MM.1S (cell line): ENCODE measurements around the gene RTN4RL2.

Source experiments
- DNase-seq: peaks from one replicate; pipeline ENCODE4 v3.0.0-alpha.2; 2015
- H2AFZ ChIP-seq: fragments of 300-600 bp; sonication (generic); 2 replicates; pipeline ENCODE4 v1.6.0; 2016; ENCODE audit warnings: antibody characterized with exemption, low read length
- H3F3A ChIP-seq: fragments of 300-600 bp; sonication (generic); 2 replicates; pipeline ENCODE4 v1.6.1; 2016; ENCODE audit warnings: mild to moderate bottlenecking, antibody characterized with exemption, low read length, moderate library complexity, mixed read lengths; ENCODE audit not compliant: insufficient read depth
- H3K27ac ChIP-seq: fragments of 300-600 bp; sonication (generic); 2 replicates; pipeline ENCODE4 v1.5.1; 2016; ENCODE audit warnings: mild to moderate bottlenecking, low read length
- H3K27me3 ChIP-seq: fragments of 300-600 bp; sonication (generic); replicated peaks from 2 replicates; pipeline ENCODE4 v1.6.0; 2016; ENCODE audit warnings: low read length; ENCODE audit not compliant: insufficient read depth
- H3K36me3 ChIP-seq: fragments of 300-600 bp; sonication (generic); replicated peaks from 2 replicates; pipeline ENCODE4 v1.6.1; 2016; ENCODE audit warnings: mild to moderate bottlenecking, low read length, mixed read lengths; ENCODE audit not compliant: insufficient read depth
- H3K4me1 ChIP-seq: fragments of 300-600 bp; sonication (generic); 2 replicates; pipeline ENCODE4 v1.6.1; 2016; ENCODE audit warnings: low read length, mixed read lengths
- H3K4me2 ChIP-seq: fragments of 300-600 bp; sonication (generic); 2 replicates; pipeline ENCODE4 v1.6.0; 2016; ENCODE audit warnings: low read depth, low read length
- H3K4me3 ChIP-seq: fragments of 300-600 bp; sonication (generic); 2 replicates; pipeline ENCODE4 v1.5.1; 2016; ENCODE audit warnings: low read length, mixed read lengths
- H3K79me2 ChIP-seq: fragments of 300-600 bp; sonication (generic); 2 replicates; pipeline ENCODE4 v1.6.1; 2016; ENCODE audit warnings: mixed run types, low read length, mixed read lengths
- H3K9ac ChIP-seq: fragments of 300-600 bp; sonication (generic); 2 replicates; pipeline ENCODE4 v1.6.1; 2016; ENCODE audit warnings: low read length, mixed read lengths
- H3K9me2 ChIP-seq: fragments of 300-600 bp; sonication (generic); replicated peaks from 2 replicates; pipeline ENCODE4 v1.6.1; 2016; ENCODE audit warnings: mild to moderate bottlenecking, low read length, mixed read lengths; ENCODE audit not compliant: insufficient read depth
- H3K9me3 ChIP-seq: fragments of 300-600 bp; sonication (generic); replicated peaks from 2 replicates; pipeline ENCODE4 v1.6.1; 2016; ENCODE audit warnings: mild to moderate bottlenecking, low read length, mixed read lengths; ENCODE audit not compliant: insufficient read depth
- H4K20me1 ChIP-seq: fragments of 300-600 bp; sonication (generic); 2 replicates; pipeline ENCODE4 v1.6.1; 2016; ENCODE audit warnings: mild to moderate bottlenecking, low read length, moderate library complexity, mixed read lengths; ENCODE audit not compliant: insufficient read depth
- EZH2 ChIP-seq: fragments of 300-600 bp; sonication (generic); optimal IDR thresholded peaks from 2 replicates; pipeline ENCODE3; 2017; ENCODE audit warnings: low read depth, mild to moderate bottlenecking, antibody characterized with exemption, low read length, mixed read lengths
- EZH2phosphoT487 ChIP-seq: fragments of 300-600 bp; sonication (generic); IDR thresholded peaks from 2 replicates; pipeline ENCODE4 v1.6.1; 2018; ENCODE audit warnings: antibody characterized with exemption, low read length
- TF ChIP-seq, protein P1 (sequence below): fragments of 300-600 bp; sonication (generic); IDR thresholded peaks from 2 replicates; pipeline ENCODE4 v1.5.1; 2016; ENCODE audit warnings: antibody characterized with exemption, low read length, mixed read lengths

RTN4RL2 gene

DNA sequence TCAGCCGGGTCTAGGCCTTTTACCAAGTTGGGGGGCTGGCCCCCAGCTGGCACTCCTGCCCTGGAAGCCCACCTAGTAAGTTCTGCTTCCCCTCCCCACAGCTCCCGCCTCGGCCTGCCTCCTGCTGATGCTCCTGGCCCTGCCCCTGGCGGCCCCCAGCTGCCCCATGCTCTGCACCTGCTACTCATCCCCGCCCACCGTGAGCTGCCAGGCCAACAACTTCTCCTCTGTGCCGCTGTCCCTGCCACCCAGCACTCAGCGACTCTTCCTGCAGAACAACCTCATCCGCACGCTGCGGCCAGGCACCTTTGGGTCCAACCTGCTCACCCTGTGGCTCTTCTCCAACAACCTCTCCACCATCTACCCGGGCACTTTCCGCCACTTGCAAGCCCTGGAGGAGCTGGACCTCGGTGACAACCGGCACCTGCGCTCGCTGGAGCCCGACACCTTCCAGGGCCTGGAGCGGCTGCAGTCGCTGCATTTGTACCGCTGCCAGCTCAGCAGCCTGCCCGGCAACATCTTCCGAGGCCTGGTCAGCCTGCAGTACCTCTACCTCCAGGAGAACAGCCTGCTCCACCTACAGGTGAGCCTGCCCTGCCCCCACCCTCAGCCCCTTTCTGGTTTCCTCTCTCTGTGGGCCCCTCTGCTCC lies 7.3 kb downstream of the RTN4RL2 start:
- no peak overlapping the region for H3K27ac ChIP-seq
- H3K4me1 ChIP-seq, result no peaks in the 10 kb centered on the region
- no peak overlapping the region for H3K9ac ChIP-seq
- H4K20me1 ChIP-seq, result no peaks in the 10 kb centered on the region
- H3K9me2 ChIP-seq, result no peaks in the 10 kb centered on the region
- no peaks in the 10 kb centered on the region for H3K9me3 ChIP-seq
- no peaks in the 10 kb centered on the region for H3F3A ChIP-seq
- H2AFZ ChIP-seq, result no peak overlapping the region
- DNase-seq, result no peak
- H3K36me3 ChIP-seq, result no peaks in the 10 kb centered on the region
- no peak overlapping the region for H3K4me2 ChIP-seq
- H3K79me2 ChIP-seq, result no peaks in the 10 kb centered on the region
- TF ChIP-seq, protein P1, sequence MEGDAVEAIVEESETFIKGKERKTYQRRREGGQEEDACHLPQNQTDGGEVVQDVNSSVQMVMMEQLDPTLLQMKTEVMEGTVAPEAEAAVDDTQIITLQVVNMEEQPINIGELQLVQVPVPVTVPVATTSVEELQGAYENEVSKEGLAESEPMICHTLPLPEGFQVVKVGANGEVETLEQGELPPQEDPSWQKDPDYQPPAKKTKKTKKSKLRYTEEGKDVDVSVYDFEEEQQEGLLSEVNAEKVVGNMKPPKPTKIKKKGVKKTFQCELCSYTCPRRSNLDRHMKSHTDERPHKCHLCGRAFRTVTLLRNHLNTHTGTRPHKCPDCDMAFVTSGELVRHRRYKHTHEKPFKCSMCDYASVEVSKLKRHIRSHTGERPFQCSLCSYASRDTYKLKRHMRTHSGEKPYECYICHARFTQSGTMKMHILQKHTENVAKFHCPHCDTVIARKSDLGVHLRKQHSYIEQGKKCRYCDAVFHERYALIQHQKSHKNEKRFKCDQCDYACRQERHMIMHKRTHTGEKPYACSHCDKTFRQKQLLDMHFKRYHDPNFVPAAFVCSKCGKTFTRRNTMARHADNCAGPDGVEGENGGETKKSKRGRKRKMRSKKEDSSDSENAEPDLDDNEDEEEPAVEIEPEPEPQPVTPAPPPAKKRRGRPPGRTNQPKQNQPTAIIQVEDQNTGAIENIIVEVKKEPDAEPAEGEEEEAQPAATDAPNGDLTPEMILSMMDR, result no peak
- TF ChIP-seq EZH2, result no peak
- TF ChIP-seq EZH2phosphoT487, result no peak
- no peak overlapping the region for H3K4me3 ChIP-seq
- no peaks in the 10 kb centered on the region for H3K27me3 ChIP-seq

DNA sequence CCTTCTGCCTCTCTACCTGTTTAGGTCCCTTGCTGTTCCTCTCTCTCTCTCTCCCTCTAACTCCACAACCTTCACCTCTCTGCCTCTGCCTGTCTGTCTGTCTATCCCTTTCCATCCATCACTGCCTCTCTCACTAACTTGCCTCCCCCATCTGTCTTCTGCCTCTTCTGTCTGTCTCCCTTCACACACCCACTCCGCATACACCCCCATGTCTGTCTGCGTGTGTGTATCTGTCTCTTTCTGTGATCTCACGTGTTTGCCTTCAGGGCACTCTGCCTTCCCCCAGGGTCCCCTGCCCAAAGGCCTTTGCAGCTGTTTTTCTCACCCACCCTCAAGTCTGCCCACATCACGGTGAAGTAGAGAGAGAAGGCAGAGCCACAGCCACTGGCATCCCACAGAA lies 7.9 kb downstream of the RTN4RL2 start:
- DNase-seq, result no peak
- H3K9me2 ChIP-seq, result no peaks in the 10 kb centered on the region
- H3K4me1 ChIP-seq, result no peaks in the 10 kb centered on the region
- H4K20me1 ChIP-seq, result no peaks in the 10 kb centered on the region
- H3K9ac ChIP-seq, result no peak overlapping the region
- H3K27me3 ChIP-seq, result no peaks in the 10 kb centered on the region
- no peaks in the 10 kb centered on the region for H3K79me2 ChIP-seq
- no peak overlapping the region for H3K4me3 ChIP-seq
- H3K36me3 ChIP-seq, result no peaks in the 10 kb centered on the region
- H3K4me2 ChIP-seq, result no peak overlapping the region
- no peak for TF ChIP-seq EZH2
- no peak for TF ChIP-seq EZH2phosphoT487
- TF ChIP-seq, protein P1, result no peak
- no peak overlapping the region for H3K27ac ChIP-seq
- H2AFZ ChIP-seq, result no peak overlapping the region
- no peaks in the 10 kb centered on the region for H3K9me3 ChIP-seq
- H3F3A ChIP-seq, result no peaks in the 10 kb centered on the region

DNA sequence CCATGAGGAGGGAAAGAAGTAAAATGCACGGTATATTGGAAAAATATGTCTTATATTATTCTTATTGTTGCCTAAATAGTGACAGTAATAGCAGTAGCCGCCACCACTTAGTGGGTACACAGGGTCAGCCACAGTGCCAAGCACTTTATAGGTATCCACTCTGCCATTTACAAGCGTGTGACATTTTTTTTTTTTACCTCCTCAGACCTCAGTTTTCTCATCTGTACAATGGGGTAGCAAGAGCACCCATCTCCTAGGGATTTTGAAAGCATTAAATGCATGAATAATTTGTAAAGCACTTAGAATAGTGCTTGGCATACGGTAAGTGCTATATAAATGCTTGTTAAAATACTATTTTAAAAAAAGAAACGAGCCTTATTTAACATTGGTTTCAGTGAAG lies 8.9 kb downstream of the RTN4RL2 start:
- Histone ChIP-seq H3F3A (no peaks in the 10 kb centered on the region), H3K4me3 (no peak overlapping the region), H3K36me3 (no peaks in the 10 kb centered on the region), H4K20me1 (no peaks in the 10 kb centered on the region), H3K27me3 (no peaks in the 10 kb centered on the region), H3K4me1 (no peaks in the 10 kb centered on the region), H3K79me2 (no peaks in the 10 kb centered on the region), H3K27ac (no peak overlapping the region), H3K9me2 (no peaks in the 10 kb centered on the region), H3K4me2 (no peak overlapping the region), H2AFZ (no peak overlapping the region), H3K9ac (no peak overlapping the region), H3K9me3 (no peaks in the 10 kb centered on the region)
- TF ChIP-seq EZH2, result no peak
- no peak for TF ChIP-seq EZH2phosphoT487
- TF ChIP-seq, protein P1, result no peak
- DNase-seq, result no peak
